Lung (tissue), 12 donors: ENCODE results near the gene PROM2. TPM values are rescaled to one million over a fixed set of nuclear protein-coding genes. Genes with fewer than 3 reads are reported as not detected.

Experiments used
- ATAC-seq: fragments of 200-7000 bp; cut with Tn5 transposase; one replicate; pipeline ENCODE4 v1.9.1; 2020; ENCODE audit warnings: moderate number of reproducible peaks; ENCODE audit not compliant: insufficient read depth, low FRiP score
- DNase-seq, 3 donors: peaks; one replicate each; pipeline ENCODE4 v3.0.0-alpha.2; 2013 to 2017
- H3K27ac ChIP-seq, 2 donors: one replicate each; pipeline ENCODE4 v1.5.1; 2013; ENCODE audit warnings: mild to moderate bottlenecking in 2 of 2, moderate library complexity in 2 of 2, control low read depth in 1 of 2, inconsistent platforms in 1 of 2, low read depth in 1 of 2, low read length in 1 of 2
- H3K27me3 ChIP-seq, 3 donors: one replicate each; pipeline ENCODE4 v1.5.1; 2013; ENCODE audit warnings: low read length in 2 of 3; ENCODE audit not compliant: control insufficient read depth in 3 of 3, insufficient read depth in 3 of 3
- H3K36me3 ChIP-seq, 4 donors: one replicate each; pipeline ENCODE4 v1.5.1; 2013; ENCODE audit warnings: low read length in 4 of 4, mild to moderate bottlenecking in 1 of 4, moderate library complexity in 1 of 4; ENCODE audit not compliant: control insufficient read depth in 4 of 4, insufficient read depth in 4 of 4
- H3K4me1 ChIP-seq, 5 donors: one replicate each; pipeline ENCODE4 v1.5.1; 2013; ENCODE audit warnings: low read length in 5 of 5, mild to moderate bottlenecking in 2 of 5, moderate library complexity in 1 of 5; ENCODE audit not compliant: control insufficient read depth in 5 of 5, insufficient read depth in 5 of 5
- H3K4me3 ChIP-seq: one replicate; pipeline ENCODE4 v1.5.1; 2013; ENCODE audit warnings: mild to moderate bottlenecking, control low read depth, moderate library complexity
- H3K9ac ChIP-seq, 2 donors: one replicate each; pipeline ENCODE4 v1.5.1; 2013; ENCODE audit warnings: low read length in 2 of 2, control low read depth in 1 of 2; ENCODE audit not compliant: insufficient read depth in 1 of 2
- H3K9me3 ChIP-seq, 4 donors: one replicate each; pipeline ENCODE4 v1.5.1; 2013; ENCODE audit warnings: low read length in 3 of 4, mild to moderate bottlenecking in 1 of 4, moderate library complexity in 1 of 4; ENCODE audit not compliant: control insufficient read depth in 4 of 4, insufficient read depth in 3 of 4
- CTCF ChIP-seq: IDR thresholded peaks from 2 replicates; pipeline ENCODE4 v1.5.1; 2012; ENCODE audit warnings: mild to moderate bottlenecking; ENCODE audit errors: control extremely low read depth, extremely low read depth
- WGBS, 2 donors: extraction: QIAGEN DNeasy Blood & Tissue Kit; methylation state at CpG; one replicate each; pipeline ENCODE4 v1.1.7; 2013; 5-methylcytosine and 5-hydroxymethylcytosine counted together
- polyA plus RNA-seq, 2 donors: library from polyadenylated mRNA; stranded (reverse); fragments of 200-250 nt; gene quantifications; one replicate each; pipeline ENCODE4 v1.2.1, GENCODE V29; 2013
- total RNA-seq, 2 donors: library from RNA; depleted of rRNA in 1 of 2; stranded (reverse); fragments of >200 nt in 1 of 2; gene quantifications; one replicate each; pipeline ENCODE4 v1.2.1, GENCODE V29; 2014 to 2021
- donor health status: control.
- donor health status: control.
- donor health status: Bipolar disorder and iron deficiency.
- donor health status: healthy.
- donor health status: DM: yes; HTN: yes; CAD: no.

The PROM2 gene
- total and polyA plus RNA-seq, 4 donors, result 4.1 to 11.5 (median 5.2) TPM

- Histone ChIP-seq H3K36me3 (no peaks in the 10 kb centered on the region), H3K9me3 (peaks cover 0 to 2% (median 0%) of the 10 kb centered on the region in 4 donors), H3K4me1 (no peaks in the 10 kb centered on the region), H3K4me3 (no peak overlapping the region), H3K27ac (no peak overlapping the region), H3K27me3 (no peaks in the 10 kb centered on the region), H3K9ac (no peak overlapping the region)
- no peak for TF ChIP-seq CTCF
- 70 to 83% methylated on average over 15 of the region's 15 CpGs for WGBS, 2 donors
- ATAC-seq (no peak), DNase-seq (no peak)
Measured at GRCh38 chr2:95328358-95329125, 54.3 kb downstream of the PROM2 start.

GRCh38 chr2:95329401-95329800, 55.2 kb downstream of the PROM2 start:
- DNase-seq, result no peak
- 93 to 97% methylated on average over 14 of the region's 14 CpGs for WGBS, 2 donors
- ATAC-seq, result no peak
- H3K27me3 ChIP-seq, result no peaks in the 10 kb centered on the region
- no peak overlapping the region for H3K27ac ChIP-seq
- no peak for TF ChIP-seq CTCF
- H3K9ac ChIP-seq, result no peak overlapping the region
- H3K4me3 ChIP-seq, result no peak overlapping the region
- no peaks in the 10 kb centered on the region for H3K4me1 ChIP-seq
- H3K36me3 ChIP-seq, result no peaks in the 10 kb centered on the region
- peaks cover 0 to 2% (median 0%) of the 10 kb centered on the region in 4 donors for H3K9me3 ChIP-seq

- Histone ChIP-seq H3K36me3 (no peaks in the 10 kb centered on the region), H3K9me3 (peaks cover 0 to 2% (median 0%) of the 10 kb centered on the region in 4 donors), H3K4me1 (no peaks in the 10 kb centered on the region), H3K4me3 (no peak overlapping the region), H3K9ac (no peak overlapping the region), H3K27ac (no peak overlapping the region), H3K27me3 (no peaks in the 10 kb centered on the region)
- TF ChIP-seq CTCF, result no peak
- DNase-seq (no peak), ATAC-seq (no peak)
- WGBS, 2 donors, result 80 to 86% methylated on average over 23 of the region's 23 CpGs
Measured at GRCh38 chr2:95329891-95330793, 55.9 kb downstream of the PROM2 start.
